Ishikawa (cell line): ENCODE measurements around the gene HMMR.

ENCODE experiments used
- CEBPB ChIP-seq: IDR thresholded peaks from 2 replicates; pipeline ENCODE4 v1.6.1; 2012
- RAD21 ChIP-seq: IDR thresholded peaks from 2 replicates; pipeline ENCODE4 v1.6.1; 2012; ENCODE audit warnings: low read depth
- TAF1 ChIP-seq: IDR thresholded peaks from 2 replicates; pipeline ENCODE4 v1.6.1; 2012; ENCODE audit warnings: low read depth, mild to moderate bottlenecking

GRCh38 chr5:163534492-163535094, 74.2 kb downstream of the HMMR start:
- TF ChIP-seq RAD21 (no peak), TAF1 (no peak), CEBPB (no peak)
